Measurements from ENCODE around the gene ZMYND15.

Gene ZMYND15

DNA sequence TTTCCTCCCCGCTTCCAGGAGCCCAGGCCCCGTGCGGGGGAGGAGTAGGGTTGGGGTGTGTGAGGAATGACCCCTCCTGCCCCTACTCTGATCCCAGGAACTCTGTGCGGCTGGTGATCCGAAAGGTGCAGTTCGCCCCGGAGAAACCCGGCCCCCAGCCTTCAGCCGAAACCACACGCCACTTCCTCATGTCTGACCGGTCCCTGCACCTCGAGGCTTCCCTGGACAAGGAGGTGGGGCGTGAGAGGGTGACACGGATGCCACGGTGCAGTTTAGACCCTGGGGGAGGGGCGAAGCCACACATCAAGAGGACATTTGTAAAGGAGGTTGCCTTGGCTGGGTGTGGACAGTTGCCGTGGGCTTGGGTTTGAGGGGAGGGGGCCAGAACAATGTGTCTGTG lies 21.8 kb upstream of the ZMYND15 start:
- DNase-seq = no peak

DNA sequence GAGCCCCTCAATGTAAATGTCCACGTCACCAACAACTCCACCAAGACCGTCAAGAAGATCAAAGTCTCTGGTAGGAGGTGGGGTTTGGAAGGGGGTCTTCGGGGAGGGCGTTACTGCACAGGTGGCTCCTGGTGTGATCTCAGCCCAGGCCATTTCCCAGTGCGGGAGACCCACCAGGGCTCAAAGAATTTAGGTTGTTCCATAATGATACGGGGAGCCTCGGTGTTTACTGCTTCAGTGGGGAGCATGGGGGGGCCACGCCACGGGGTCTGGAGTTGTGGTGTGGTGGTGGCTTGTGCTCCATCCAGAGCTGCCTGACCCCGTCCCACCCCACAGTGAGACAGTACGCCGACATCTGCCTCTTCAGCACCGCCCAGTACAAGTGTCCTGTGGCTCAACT lies 21.4 kb upstream of the ZMYND15 start:
- no peak for DNase-seq

DNA sequence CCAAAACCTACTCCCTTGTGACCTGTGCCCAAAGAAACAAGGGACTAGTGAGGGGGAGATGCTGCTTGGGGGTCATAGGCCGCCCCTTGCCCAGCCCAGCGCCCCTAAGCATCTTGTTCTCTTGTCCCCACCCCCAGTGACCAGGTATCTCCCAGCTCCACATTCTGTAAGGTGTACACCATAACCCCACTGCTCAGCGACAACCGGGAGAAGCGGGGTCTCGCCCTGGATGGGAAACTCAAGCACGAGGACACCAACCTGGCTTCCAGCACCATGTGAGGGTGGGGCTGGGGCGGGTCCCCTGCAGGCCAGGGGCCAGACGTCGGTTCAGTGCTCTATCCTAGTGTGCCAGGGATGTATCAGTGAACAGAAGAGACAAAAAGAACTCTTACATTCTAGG lies 20.5 kb upstream of the ZMYND15 start:
- no peak for DNase-seq

DNA sequence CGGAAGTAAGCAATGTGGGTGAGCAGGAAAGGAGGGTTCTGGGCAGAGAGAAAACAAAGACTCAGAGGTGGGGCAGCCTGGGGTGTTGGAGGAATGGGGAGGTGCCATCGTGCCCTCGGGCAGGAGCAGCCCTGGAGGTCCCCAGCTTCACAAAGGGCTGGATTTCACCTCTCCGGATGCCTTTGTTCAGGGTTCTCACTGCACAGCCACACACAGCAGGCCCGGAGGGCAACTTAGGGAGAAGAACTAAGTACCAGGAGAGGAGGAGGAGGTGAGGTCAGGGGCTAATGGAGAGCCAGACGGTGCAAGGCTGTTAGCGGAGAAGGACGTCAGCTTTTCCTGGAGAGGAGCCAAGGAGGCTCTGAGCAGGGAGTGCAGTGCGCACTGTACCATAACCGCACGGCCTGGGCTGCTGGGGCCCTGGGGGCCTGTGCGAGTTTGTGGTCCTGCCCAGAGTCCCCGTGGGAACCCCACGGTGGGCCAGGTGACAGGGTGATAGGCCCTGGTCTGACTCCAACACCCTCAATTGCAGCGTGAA lies 19.9 kb upstream of the ZMYND15 start:
- DNase-seq = peak; percentile 47

DNA sequence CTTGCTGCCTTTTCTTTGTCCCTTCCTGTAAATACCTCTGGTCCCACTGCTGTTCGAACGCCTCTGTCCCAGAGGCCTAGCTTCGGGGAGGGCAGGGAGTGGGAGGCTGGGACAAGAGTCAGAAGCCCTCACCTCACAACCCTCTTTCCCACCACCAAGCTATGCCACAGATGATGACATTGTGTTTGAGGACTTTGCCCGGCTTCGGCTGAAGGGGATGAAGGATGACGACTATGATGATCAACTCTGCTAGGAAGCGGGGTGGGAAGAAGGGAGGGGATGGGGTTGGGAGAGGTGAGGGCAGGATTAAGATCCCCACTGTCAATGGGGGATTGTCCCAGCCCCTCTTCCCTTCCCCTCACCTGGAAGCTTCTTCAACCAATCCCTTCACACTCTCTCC lies 18.8 kb upstream of the ZMYND15 start:
- no peak for DNase-seq

DNA sequence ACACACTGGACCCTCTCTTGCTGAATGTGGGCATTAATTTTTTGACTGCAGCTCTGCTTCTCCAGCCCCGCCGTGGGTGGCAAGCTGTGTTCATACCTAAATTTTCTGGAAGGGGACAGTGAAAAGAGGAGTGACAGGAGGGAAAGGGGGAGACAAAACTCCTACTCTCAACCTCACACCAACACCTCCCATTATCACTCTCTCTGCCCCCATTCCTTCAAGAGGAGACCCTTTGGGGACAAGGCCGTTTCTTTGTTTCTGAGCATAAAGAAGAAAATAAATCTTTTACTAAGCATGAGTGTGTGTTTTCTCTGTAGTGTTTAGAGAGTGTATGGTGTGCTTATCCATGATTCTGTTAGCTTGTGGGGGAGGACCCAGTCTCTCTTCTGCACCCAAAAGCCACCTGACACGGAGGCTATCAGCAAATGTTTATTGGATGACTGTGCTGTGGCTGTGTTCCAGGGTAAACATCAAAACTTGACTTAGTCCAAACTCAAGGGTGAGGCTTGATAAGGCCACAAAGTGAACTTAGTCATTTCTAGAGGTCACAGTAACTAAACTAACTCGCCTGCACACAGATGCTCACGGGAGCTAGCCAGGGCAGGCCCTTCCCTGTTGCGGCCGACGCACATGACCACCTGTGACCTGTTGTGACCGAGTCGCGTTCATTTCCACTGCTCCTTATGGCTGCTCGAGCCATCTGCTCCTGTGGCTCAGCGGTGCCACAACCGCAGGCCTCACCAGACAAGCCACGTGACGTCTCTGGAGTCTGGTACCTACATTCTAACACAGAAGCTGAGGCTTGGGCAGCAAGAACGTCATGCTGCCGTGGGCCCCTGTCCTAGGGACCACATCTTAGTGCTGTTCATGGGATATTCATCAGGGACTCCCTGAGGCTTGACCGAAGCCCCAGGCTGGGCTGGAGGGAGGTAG lies 18.2 kb upstream of the ZMYND15 start:
- DNase-seq = peak; percentile 65

DNA sequence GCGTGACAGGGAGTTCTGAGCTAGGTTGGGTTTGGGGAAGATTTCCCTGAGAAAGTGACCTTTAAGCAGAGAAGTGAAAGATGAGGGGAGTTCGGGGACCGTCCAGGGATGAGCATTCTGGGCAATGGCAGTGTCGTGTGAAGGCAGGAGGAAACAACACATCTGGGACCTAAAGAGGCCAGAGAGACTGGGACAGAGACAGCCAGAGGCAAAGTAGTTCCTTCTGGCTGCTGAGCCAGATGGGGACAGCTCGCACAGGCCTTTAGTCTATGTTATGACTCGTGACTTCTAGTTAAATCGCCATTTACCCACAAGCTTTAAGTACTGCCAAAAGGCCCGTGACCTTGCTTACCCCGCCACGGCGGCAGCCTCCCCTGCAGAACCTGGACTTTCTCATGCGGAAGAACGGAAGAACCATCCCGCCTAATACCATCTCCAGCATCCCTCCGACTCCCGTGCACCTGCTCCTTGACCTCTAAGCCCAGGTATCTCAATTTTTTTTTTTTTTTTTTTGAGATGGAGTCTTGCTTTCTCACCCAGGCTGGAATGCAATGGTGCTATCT lies 16.9 kb upstream of the ZMYND15 start:
- DNase-seq = no peak

DNA sequence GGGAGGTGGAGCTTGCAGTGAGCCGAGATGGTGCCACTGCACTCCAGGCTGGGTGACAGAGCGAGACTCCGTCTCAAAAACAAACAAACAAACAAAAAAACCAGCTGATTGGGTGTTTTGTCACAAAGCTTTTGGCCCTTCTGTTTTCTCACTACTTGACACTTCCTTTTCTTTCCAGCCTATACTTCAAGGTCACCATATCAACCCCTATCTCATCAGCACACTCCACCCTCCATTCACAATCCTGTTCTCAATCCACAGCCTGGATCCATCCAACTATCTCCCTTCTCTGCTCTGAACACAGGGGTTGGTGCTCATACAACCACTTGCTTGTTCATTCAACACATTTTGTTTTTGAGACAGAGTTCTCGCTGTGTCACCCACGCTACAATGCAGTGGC lies 15.0 kb upstream of the ZMYND15 start:
- DNase-seq = no peak

DNA sequence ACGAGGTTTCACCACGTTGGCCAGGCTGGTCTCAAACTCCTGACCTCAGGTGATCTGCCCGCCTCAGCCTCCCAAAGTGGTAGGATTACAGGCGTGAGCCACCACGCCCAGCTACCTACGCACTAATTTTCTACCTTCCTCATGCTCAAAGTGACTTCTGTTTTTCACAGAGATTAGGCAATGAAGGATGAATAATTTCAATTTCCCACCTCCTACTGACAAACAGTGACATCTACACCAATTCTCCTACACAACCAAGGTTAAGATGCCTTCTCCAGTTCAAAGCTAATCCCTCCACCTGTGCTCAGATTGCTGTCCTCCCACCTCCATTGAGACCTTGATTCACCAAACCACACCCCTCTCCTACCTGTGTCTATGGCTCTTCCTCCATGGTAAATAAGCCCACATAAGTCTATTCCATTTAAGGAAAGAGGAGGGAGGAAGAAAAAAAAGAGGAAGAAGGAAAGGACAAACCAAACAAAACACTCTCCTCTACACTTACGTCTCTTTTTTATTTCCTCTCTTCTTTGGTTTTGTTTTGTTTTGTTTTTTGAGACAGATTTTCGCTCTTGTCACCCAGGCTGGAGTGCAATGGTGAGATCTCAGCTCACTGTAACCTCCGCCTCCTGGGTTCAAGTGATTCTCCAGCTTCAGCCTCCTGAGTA lies 13.9 kb upstream of the ZMYND15 start:
- no peak for DNase-seq

DNA sequence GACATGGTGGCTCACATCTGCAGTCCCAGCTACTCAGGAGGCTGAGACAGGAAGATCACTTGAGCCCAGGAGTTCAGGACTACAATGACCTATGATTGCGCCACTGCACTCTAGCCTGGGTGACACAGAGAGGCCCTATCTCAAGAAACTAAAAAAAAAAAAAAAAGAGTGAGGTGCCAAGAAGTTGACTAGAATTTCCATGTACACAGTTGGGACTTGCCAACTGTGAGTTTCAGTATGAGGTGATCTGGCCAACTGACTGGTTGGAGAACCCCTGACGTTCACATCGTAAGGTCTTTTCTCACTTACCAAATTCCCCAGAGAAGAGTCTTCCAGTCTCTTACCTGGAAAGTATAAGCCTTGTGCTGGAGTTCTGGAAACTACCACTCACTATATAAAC lies 11.5 kb upstream of the ZMYND15 start:
- DNase-seq = no peak

DNA sequence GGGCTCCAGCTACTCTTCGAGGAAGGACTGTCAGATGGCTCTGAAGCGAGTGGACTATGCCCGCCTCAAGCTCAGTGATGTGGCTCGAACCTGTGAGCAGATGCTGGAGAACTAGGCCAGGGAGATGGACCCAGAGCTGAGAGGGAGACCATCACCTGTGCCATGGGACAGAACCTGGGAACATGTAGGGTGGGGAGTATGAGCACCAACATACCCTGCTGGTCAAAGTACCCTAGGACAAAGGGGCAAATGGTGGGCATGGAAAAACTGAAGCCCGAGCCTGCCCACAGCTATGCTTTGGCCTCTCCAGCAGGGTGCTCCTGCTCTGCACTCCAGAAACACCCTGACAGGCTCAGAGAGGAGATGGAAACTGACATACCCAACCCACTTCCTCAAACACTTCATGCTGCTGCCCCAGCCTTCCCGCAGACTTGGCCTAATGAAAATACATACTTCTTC lies 6.5 kb upstream of the ZMYND15 start:
- no peak for DNase-seq

DNA sequence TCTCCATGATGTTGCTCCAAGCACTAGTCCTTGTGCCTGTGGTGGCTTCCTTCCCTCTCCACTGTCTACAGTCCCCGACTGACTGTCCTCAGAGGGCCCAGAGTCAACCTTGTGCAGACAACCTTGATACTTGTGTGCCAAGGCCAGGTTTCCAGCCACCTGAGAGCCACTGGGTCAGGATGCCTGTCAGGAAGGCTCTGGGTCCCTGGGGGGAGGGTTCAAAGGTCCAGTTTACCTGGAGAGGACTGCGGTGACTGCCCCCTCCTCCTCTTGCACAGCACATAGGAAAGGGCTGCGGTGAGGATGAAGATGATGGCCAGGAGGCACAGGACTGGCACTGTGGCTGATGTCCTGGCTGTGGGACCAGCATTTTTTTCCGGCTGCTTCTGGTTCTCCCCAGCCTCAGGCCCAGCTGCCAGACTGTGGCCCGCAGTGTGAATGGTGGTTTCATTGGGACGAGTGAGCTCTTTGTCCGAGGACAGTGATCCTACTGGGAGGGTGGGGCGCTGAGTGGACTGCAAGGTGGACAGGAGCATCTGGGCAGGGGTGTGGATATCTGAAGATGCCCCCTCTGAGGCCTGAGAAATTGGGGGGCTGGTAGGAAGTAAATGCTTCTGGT lies 4.7 kb upstream of the ZMYND15 start:
- no peak for DNase-seq

DNA sequence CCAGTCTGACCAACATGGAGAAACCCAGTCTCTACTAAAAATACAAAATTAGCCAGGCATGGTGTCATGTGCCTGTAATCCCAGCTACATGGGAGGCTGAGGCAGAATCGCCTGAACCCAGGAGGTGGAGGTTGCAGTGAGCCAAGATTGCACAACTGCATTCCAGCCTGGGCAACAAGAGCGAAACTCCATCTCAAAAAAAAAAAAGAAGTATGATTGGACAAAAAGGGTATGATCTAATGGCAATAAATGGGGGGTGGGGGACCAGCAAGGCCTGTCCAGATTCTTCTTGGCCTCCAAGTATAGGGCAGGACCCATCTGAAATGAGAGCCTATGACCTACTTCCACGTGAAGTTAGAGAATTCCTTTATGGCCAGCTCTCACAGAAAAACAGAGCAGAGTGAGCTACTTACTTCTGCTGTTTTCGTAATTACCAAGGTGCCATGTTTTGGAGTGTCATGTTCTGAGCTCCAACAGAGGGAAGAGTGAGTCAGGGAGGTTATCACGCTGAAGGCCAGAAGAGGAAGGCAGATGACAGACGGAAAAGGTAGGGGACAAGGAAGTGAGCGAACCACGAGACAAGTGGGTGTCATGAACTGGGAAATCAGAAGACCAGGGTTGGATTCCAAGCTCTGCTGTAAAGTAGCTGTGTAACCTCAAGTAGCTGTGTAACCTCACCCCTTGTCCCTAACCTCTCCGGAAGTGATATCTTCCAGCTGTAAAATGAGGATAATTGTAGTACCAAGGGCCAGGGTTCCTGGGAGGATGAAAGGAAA lies 3.6 kb upstream of the ZMYND15 start:
- DNase-seq = no peak

DNA sequence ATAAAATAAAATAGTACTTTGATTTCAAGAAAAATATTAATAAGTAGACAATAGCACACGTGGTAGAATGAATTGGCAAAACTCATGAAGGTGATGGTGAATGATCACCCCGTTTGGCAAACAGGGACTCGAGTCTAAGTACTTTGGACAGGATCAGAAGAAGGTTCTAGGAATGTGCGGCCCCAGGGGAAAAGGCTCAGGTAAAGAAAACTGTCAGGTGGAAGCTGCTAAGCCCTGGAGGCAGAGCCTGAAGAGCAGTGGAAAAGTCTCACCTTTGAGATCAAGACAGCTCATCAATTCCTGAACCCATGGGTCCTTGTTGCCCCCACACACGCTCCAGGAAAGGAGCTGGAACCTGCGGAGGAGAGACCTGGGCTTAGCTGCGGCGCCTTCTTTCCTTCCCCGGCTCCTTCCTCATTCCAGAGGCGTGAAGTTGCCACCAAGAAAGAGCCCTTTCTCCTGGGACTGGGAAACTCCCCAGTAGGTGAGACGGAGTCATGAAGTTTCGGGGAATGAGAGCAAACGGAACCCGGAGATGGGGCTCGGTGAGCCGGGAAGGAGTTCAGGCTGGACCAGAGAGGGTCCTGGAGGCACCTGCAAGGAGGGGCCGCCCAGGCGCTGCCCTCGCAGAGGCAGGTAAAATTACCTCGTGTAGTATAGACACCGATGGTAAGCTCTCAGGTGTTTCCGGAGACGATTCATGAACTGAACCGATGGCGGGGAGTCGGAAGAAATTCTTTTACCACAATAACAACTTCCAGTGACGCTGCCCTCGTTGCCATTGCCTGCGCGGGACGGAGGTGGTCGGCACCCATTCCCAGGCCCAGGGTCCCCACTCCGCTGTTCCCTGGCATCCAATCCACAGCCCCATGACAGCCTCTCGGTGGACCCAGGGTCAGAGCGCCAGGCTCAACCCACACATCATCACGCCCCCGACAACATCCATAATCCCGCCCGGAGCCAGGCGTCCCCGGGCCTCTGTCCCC lies 1.2 kb upstream of the ZMYND15 start:
- no peak for DNase-seq

DNA sequence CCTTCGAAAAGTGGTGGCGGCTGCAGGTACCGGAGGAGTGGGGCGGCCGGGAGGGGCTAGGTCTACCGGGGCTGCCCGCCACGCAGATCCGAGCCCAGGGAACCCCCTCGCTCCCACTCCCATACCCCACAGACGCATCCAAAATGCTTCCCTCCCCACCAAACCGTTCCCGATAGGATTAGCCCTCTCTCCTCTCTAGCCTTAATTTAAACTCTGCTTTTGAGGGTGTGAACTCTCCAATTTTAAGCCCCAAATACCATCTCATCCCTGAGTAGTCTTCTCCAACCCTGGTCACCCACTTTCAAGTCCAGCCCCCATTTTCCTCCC lies 355 bp downstream of the ZMYND15 start:
- DNase-seq = no peak

DNA sequence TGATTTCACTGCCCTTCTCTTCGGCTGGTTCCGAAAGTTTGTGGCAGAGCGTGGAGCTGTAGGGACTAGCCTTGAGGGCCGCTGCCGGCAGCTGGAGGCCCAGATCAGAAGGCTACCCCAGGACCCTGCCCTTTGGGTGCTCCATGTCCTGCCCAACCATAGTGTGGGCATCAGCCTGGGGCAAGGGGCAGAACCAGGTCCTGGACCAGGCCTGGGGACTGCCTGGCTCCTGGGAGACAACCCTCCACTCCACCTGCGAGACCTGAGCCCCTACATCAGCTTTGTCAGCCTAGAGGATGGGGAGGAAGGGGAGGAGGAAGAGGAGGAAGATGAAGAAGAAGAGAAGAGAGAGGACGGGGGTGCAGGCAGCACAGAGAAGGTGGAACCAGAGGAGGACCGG lies 951 bp downstream of the ZMYND15 start:
- DNase-seq = no peak

DNA sequence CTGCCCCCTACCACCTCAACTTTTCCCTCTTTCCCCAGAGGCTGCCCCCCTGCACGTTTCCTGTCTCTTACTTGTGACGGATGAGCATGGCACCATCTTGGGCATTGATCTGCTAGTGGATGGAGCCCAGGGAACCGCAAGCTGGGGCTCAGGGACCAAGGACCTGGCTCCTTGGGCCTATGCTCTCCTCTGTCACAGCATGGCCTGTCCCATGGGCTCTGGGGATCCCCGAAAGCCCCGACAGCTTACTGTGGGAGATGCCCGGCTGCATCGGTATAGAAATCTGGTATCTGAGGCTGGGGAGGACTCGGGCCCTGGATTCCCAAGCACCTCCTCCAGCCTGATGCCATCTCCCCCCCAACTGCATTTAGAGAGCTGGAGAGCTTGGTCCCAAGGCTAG lies 1.9 kb downstream of the ZMYND15 start:
- DNase-seq = no peak

DNA sequence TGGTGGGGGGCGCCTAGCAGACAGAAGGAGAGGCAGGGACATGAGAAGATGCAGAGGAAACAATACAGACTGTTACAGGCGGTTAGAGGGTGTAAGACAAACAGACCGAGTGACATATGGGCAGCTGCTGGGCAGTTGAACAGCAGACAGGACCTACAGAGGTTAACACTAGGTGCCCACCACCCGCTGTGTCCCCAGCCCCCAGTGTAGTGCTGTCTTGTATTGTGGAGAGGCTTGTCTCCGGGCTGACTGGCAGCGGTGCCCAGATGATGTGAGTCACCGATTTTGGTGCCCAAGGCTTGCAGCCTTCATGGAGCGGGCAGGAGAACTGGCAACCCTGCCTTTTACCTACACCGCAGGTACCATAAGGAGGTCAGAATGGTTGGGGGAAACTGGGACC lies 2.5 kb downstream of the ZMYND15 start:
- no peak for DNase-seq

DNA sequence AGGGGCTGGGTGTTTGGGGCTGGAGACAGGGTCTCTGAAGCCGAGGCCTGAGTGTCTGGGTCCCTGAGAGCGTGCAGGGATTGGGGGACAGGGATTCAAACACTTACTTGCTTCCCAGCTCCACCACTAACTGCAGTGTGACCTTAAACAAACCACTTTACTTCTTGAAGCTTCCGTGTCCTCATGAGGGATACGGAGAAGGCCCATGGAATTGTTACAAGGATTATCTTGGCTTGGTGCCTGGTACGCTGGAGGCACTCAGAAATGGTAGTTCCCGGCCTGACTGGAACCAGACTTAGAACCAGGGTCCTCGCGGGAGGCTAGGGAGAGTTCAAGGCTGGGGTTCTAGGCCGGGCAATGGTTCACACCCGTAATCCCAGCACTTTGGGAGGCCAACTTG lies 3.0 kb downstream of the ZMYND15 start:
- no peak for DNase-seq

DNA sequence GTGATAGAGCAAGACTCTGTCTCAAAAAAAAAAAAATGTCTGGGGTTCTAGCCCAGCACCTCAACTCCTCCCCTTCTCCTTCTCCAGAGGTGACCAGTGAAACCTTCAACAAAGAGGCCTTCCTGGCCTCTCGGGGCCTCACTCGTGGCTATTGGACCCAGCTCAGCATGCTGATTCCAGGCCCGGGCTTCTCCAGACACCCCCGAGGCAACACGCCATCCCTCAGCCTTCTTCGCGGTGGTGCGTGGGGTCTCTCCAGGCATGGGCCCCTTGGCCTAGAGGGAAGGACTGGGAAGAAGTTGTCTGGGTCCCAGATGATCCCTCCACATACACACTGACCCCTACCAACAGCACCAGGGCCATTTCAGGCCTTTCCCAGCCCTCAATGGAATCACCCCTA lies 3.6 kb downstream of the ZMYND15 start:
- DNase-seq = no peak

DNA sequence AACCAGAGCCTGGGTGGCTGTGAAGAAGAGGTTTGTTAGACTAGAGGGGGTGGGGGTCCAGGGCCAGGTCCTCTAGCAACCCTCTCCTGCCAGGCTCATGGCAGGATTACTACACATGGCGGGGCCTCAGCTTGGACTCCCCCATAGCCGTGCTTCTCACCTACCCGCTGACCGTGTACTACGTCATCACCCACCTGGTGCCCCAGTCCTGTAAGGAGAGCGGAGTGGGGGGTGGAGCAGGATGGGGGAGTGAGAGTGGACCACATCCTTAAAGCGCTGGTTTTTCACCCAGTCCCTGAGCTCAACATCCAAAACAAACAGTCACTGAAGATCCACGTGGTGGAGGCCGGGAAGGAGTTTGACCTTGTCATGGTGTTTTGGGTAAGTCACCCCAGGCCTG lies 4.3 kb downstream of the ZMYND15 start:
- DNase-seq = no peak
